Cerebellar nuclear complex (tissue), 1 donor: ENCODE measurements around the gene NEK7.
A peak's percentile ranks its signal among the peaks of the same experiment; 100 is the strongest.
"Not testable (repeated sequence)": the region's sequence is repeated elsewhere in the genome, so short reads cannot be mapped to it uniquely, and the experiment has no call there.

Experiments
- DNase-seq, 2 experiments: peaks; one replicate each; lab custom pipeline; 2025; lab: John Stamatoyannopoulos, UW

NEK7 gene

DNA sequence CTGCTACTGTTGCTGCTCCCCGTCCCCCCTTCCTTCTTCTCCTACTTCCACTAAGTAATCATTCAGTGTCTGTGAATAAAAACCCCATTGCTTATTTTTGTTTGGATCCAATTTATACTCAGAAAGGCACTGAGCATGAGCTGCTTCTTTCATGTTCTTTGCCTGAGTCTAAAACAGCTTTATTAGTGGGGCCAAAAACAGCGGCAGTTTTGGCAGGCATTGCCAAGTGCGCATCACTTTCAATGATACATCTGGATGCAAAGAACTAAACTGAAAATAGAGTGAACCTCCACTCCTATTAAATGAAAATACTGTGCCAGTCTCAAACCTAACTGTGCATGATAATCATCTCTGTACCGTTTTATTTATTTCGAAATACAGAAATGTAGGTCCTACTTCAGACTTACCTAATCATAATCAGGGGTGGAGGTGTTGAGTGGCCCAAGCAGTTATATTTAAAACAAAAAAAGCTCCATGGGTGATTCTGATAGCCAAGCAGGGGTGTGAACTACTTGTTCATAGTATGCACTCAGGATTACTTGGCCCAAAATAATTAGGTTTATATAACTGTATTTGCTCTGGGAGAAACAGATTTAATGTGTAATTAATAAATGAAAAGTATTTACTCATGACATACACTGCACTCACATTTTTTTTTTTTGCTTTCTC is 48.4 kb downstream of the NEK7 start:
- DNase-seq, result no peak

- no peak for DNase-seq
Observed at GRCh38 chr1:198206292-198206691, 49.5 kb downstream of the NEK7 start.

DNA sequence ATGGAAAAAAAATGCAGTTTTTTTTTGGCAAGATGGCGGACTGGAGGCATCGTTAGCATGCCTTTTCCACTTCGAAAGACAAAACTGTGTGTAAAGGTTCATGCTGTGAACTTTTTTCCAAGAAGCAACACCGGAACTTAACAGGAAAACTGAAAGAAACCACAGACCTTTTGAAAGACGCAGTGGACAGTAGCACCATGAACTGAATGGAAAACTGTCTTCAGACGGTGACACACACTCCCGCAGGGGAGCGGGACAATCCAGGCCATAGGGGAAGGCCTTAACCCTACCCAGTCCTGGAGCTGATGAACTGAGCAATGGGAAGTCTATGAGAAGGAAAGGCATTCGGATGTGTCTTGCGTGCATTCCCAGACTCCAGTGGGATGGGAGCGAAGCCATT is 54.9 kb downstream of the NEK7 start:
- DNase-seq, result no peak

DNA sequence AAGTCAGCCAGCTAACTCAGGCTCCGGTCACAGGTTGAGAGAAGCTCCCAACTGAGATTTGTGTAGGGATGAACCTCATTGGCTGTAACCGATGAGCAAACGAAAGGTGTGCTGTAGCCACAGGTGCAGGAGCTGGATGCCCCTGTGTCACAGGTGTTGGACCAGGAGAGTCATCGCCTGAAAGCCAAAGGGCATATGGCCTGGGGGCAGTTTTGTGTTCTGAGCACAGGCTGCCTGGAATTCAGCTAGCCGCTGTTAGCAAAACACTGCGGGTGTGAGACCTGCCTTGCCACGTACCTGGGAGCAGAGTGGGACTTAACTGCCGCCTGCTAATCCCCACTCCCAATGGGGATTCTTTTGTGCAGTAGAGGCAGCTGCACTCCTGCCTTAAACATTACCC is 55.3 kb downstream of the NEK7 start:
- no peak for DNase-seq

DNA sequence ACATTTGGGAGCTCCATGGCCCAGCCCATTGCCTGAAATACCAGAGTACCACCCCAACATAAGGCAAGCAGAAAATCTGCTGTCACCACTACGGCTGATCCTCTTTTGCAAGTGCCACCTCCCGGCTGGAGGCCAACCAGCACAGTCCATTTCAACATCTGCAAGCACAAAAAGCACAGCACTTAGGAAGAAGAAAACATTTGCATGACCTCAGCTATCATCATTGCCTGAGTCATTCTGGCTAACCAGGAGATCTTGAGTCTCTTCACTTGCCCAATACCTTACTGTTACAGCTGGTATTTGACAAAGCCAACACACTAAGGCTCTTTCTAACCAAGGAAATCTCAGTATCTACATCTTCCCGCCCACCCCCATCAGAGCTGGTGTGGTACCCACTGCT is 55.9 kb downstream of the NEK7 start:
- DNase-seq, result no peak

- no peak for DNase-seq
Observed at GRCh38 chr1:198214924-198215323, 58.1 kb downstream of the NEK7 start.

- DNase-seq, result no peak
Observed at GRCh38 chr1:198220428-198220827, 63.6 kb downstream of the NEK7 start.

- not testable (repeated sequence) for DNase-seq
Observed at GRCh38 chr1:198227010-198227409, 70.2 kb downstream of the NEK7 start.

DNA sequence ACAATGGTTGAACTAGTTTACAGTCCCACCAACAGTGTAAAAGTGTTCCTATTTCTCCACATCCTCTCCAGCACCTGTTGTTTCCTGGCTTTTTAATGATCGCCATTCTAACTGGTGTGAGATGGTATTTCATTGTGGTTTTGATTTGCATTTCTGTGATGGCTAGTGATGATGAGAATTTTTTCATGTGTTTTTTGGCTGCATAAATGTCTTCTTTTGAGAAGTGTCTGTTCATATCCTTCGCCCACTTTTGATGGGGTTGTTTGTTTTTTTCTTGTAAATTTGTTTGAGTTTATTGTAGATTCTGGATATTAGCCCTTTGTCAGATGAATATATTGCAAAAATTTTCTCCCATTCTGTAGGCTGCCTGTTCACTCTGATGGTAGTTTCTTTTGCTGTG is 70.7 kb downstream of the NEK7 start:
- not testable (repeated sequence) for DNase-seq

GRCh38 chr1:198228925-198229324 is 72.1 kb downstream of the NEK7 start:
- DNase-seq, result no peak

- no peak for DNase-seq
Observed at GRCh38 chr1:198231779-198232178, 75.0 kb downstream of the NEK7 start.

- DNase-seq, result no peak
Observed at GRCh38 chr1:198232378-198232777, 75.6 kb downstream of the NEK7 start.

DNA sequence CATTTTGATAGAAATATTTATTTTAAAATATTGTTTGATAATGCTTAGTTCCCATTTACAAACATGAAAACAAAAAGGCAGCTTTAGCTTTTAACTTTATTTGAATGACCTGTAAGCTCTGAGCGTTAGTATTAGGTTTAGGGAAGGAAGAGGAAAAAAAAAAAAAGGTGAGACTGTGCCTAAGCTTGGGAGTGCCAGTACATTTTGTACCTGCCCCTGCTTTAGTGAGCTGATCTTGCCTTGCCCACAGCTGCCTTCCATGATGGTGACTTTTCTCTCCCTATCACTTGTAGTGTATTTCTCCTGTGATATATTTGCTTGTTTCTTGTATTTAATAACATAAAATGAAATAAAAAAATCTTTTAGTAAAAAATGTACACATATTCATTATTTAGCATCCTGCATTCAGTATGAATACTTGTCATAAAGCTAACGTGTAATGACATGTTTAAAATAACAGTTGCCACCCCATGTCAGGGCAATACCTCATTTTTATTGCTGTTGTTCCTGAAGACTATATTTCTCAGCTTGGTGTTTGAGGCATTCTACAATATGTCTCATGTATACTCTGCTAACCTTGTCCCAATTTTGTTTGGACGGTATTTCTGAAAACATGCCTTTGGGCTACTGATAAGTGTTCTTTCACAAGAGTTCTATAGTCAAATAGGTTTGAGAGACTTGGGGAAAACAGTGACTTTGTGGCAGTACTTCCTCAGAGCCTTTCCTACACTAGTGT is 76.3 kb downstream of the NEK7 start:
- DNase-seq, result no peak

DNA sequence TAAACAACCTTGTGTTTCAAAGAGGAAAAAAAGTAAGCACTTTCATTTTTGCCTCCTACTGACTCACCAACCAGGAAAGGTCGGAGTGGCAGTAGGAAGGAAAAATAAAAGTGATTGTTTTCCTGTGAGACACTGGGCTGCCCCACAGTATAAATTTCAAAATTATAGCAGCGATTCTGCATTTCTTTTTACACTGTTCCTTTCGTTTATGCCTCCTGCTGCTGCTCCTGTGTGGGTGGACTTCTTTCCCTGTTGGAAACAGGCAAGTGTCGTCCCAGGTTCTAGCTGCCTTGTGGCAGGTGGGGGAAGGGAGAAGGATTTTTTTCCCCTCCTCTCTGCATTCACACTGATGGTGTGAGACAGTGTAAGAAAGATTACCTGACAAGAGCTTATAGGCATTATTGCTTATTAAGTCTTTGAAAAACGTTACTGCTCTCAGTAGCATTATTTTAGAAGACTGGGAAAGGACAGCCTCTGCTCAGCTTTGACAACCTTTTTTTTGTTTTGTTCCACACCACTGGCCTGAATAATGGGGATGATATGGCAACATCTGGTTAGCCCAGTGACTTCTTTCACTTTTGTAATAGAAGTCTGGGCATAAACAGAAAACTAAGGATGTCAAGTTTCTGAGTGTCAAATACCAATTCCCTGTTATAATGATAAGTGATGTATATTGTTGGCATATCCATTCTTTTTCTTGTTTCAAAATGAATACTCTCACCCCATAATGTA is 77.9 kb downstream of the NEK7 start:
- DNase-seq, result no peak

- no peak for DNase-seq
Observed at GRCh38 chr1:198238121-198238520, 81.3 kb downstream of the NEK7 start.

DNA sequence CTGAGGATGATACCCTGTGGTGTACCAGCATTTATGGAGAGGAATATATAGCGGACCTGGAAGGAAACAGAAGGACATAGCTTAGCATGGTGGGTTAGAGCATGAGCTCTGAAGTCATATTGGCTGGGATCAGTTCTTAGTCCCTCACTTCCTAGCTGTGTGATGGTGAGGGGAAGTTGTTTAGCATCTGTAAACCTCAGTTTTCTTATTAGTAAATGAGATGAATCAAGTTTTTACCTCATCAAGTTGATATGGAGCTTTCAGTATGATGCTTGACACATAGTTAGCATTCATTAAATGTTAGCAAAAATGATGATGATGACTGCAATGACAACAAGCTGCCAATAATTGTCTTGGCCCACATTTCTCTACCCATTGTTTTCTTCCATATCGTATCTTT is 84.8 kb downstream of the NEK7 start:
- DNase-seq, result no peak

DNA sequence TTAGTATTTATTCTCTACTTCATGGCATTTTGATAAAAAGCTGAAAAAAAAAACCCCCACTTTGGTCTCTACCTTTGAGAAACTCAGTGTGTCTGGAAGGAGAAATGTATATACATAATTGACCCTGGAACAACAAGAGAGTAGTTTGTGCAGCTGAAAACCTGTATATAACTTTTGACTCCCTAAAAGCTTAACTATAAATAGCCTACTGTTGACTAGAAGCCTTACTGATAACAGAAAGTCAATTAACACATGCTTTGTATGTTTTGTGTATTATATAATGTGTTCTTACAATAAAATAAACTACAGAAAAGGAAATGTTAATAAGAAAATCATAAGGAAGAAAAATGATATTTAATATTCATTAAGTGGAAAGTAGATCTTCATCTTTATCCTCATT is 88.0 kb downstream of the NEK7 start:
- no peak for DNase-seq

DNA sequence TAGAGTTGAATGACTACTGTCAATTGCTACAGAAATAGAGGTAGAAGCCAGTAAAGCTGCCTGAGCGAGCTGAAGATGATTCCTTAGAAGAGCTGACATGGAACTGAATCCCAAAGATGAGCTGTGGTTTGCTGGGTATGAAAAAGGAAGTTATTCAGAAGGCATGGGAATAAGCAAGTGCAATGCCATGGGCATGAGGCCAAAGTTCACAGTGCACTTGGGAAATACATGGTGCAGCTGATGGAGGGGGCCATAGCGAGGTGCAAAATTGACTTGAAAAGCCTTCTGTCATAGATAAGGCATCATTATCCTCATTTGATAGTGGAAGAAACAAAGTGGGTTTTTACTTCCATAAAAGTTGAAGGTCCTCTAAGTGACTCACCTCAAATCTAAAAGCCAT is 88.6 kb downstream of the NEK7 start:
- no peak for DNase-seq

DNA sequence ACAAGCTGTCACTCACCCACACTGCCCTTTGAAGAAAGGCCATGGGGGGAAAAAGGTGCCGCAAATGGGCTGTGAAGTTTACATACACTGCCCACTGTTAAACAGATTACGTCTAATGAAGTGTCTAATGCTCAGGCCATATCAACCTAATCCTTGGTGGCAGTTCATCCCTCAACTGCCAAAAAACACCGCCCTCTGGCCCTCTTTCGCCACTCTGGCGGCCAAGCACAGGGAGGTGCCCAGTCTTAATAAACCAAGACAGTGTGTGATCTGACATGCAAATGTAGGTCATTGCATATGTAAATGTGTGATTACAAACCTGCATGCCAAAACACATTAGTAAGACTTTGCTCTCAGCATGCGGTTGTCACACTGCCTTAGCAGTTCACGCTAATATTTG is 89.5 kb downstream of the NEK7 start:
- peak in 1 of 2 experiments; percentile 28 for DNase-seq

DNA sequence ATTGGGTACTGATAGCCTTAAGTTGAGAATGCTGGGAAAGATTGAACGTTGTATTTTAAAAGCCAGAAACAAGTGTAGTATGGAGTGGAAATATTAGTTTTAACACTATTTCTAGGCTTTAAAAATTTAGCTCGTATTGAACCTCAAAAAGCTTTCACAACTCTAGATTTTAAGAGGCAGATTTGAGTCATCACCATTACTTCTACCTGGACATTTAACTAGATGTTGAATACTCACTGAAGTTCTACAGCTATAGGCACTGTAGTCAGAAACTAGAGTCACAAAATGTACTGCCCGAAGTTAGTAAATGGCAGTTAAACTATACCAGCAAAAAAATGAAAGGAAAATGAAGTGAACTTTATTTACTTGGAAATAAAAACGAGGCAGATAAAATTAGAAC is 96.5 kb downstream of the NEK7 start:
- no peak for DNase-seq

DNA sequence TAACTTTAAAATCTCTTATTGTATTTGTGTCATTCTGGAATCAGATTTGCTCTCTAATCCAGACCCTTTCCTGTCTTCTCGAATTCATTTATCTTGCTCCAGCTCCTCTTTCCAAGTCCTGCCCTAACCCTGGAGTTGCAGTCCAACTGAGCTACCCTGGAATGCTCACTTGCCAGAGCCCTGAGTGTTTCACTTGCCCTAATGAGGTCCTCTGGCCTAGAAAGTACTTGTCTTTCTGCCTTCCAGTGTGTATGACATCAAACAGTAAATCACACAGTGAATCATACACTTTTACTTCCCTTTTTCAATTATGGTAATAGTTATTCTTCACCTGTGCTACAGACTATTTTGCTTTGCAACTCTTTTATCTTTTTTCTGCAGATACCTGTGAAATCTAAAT is 96.9 kb downstream of the NEK7 start:
- DNase-seq, result no peak

GRCh38 chr1:198254521-198254920 is 97.7 kb downstream of the NEK7 start:
- DNase-seq, result no peak

DNA sequence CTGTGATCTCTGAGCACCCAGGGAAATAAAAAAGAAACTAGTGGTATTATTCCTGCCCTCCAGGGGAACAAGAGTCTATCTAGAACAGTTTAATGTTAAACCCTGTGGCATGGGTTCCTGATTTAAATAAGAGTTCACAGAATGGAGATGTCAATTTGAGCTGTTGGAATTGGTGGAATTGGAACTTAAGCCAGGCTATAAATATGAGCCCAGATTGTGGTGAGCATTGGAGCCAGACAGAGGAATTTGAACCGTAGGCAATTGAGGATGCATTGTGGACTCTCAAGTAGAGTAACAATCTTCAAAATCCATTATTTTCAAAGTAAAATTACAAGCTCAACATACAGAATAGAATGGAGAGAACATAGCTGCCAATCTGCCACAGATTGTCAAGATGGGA is 98.2 kb downstream of the NEK7 start:
- no peak for DNase-seq
